GM18951 (cell line): ENCODE measurements around the gene TAS1R2.
A peak's percentile ranks its signal among the peaks of the same experiment; 100 is the strongest.

Source experiments
- POLR2A ChIP-seq: IDR thresholded peaks from 4 replicates; pipeline ENCODE4 v1.6.1; 2011; ENCODE audit warnings: mild to moderate bottlenecking; ENCODE audit not compliant: insufficient read length, insufficient read depth; ENCODE audit errors: extremely low read depth
- in situ Hi-C: fragments of 300-500 bp; cut with MboI; formaldehyde crosslinking; loops from one replicate; pipeline ENCODE4 v1.12.0; 2022; ENCODE audit warnings: low sequenced_read_pairs, mixed read lengths, inconsistent platforms; ENCODE audit not compliant: unreplicated experiment

Gene TAS1R2

GRCh38 chr1:18859560-18859959 is at the start of gene TAS1R2:
TSS of gene TAS1R2 (minus strand) at chr1:18859660. CDS start at chr1:18859660, 0 bp downstream.
- no peak for TF ChIP-seq POLR2A
- in situ Hi-C loops, result no loop called here

GRCh38 chr1:18907917-18908845 is 48.7 kb upstream of the TAS1R2 start:
- in situ Hi-C loops, result loop anchor here (25.0 kb wide), 2 partner anchors 179 to 329 kb away; no protein-coding TSS in a partner anchor
- TF ChIP-seq POLR2A, result no peak

- in situ Hi-C loops, result loop anchor here (25.0 kb wide), 2 partner anchors 180 to 330 kb away; no protein-coding TSS in a partner anchor
Observed at GRCh38 chr1:18907021-18907916, 47.8 kb upstream of the TAS1R2 start.

GRCh38 chr1:18903291-18903756 is 43.9 kb upstream of the TAS1R2 start:
- in situ Hi-C loops, result loop anchor here (25.0 kb wide), 2 partner anchors 184 to 334 kb away; no protein-coding TSS in a partner anchor

More at GRCh38 chr1:18907021-18907916, 47.8 kb upstream of the TAS1R2 start:
- TF ChIP-seq POLR2A, result no peak

GRCh38 chr1:18902523-18903290 is 43.2 kb upstream of the TAS1R2 start, which contains the start of gene ALDH4A1:
TSS of gene ALDH4A1 (minus strand) at chr1:18902555. CDS start at chr1:18902523, 32 bp downstream.
- in situ Hi-C loops, result loop anchor here (25.0 kb wide), 2 partner anchors 185 to 335 kb away; no protein-coding TSS in a partner anchor
- TF ChIP-seq POLR2A, result peak; percentile 71

More at GRCh38 chr1:18903291-18903756, 43.9 kb upstream of the TAS1R2 start:
- no peak for TF ChIP-seq POLR2A

- TF ChIP-seq POLR2A, result peak; percentile 67
- in situ Hi-C loops, result loop anchor here (25.0 kb wide), 2 partner anchors 185 to 335 kb away; no protein-coding TSS in a partner anchor
Observed at GRCh38 chr1:18901952-18902522, 42.6 kb upstream of the TAS1R2 start.

- in situ Hi-C loops, result loop anchor here (25.0 kb wide), 2 partner anchors 186 to 336 kb away; no protein-coding TSS in a partner anchor
- TF ChIP-seq POLR2A, result no peak
Observed at GRCh38 chr1:18901147-18901951, 41.9 kb upstream of the TAS1R2 start.

GRCh38 chr1:18900303-18900841 is 40.9 kb upstream of the TAS1R2 start:
- in situ Hi-C loops, result loop anchor here (25.0 kb wide), 2 partner anchors 187 to 337 kb away; no protein-coding TSS in a partner anchor
- TF ChIP-seq POLR2A, result no peak

GRCh38 chr1:18899363-18900049 is 40.0 kb upstream of the TAS1R2 start:
- in situ Hi-C loops, result loop anchor here (25.0 kb wide), 2 partner anchors 188 to 338 kb away; no protein-coding TSS in a partner anchor
- TF ChIP-seq POLR2A, result no peak

GRCh38 chr1:18898567-18898966 is 39.1 kb upstream of the TAS1R2 start:
- in situ Hi-C loops, result no loop called here
- no peak for TF ChIP-seq POLR2A
